HG02623 (cell line): ENCODE results near the gene GFOD1.
"Not testable (repeated sequence)": the region's sequence is repeated elsewhere in the genome, so short reads cannot be mapped to it uniquely, and the experiment has no call there.

ENCODE experiments used
- ATAC-seq: cut with Tn5 transposase; IDR thresholded peaks from one replicate; pipeline ENCODE4 v1.9.1; 2021; ENCODE audit warnings: moderate library complexity; ENCODE audit not compliant: unreplicated experiment

The GFOD1 gene

GRCh38 chr6:13445744-13446115 lies 41.7 kb downstream of the GFOD1 start:
- no peak for ATAC-seq

- ATAC-seq, result no peak
These were observed 42.2 kb downstream of the GFOD1 start for GRCh38 chr6:13445005-13445743.

GRCh38 chr6:13444604-13445003 lies 42.8 kb downstream of the GFOD1 start:
- no peak for ATAC-seq

GRCh38 chr6:13443978-13444377 lies 43.4 kb downstream of the GFOD1 start:
- ATAC-seq, result not testable (repeated sequence)

GRCh38 chr6:13441778-13442177 lies 45.6 kb downstream of the GFOD1 start:
- ATAC-seq, result no peak

- no peak for ATAC-seq
These were observed 47.8 kb downstream of the GFOD1 start for GRCh38 chr6:13439644-13440043.

GRCh38 chr6:13438126-13438525 lies 49.3 kb downstream of the GFOD1 start:
- no peak for ATAC-seq

GRCh38 chr6:13437218-13437996 lies 50.0 kb downstream of the GFOD1 start:
- ATAC-seq, result no peak

GRCh38 chr6:13436399-13437217 lies 50.8 kb downstream of the GFOD1 start:
- ATAC-seq, result no peak

GRCh38 chr6:13435477-13436246 lies 51.7 kb downstream of the GFOD1 start:
- ATAC-seq, result no peak

GRCh38 chr6:13434777-13435176 lies 52.6 kb downstream of the GFOD1 start:
- ATAC-seq, result no peak

- not testable (repeated sequence) for ATAC-seq
These were observed 53.1 kb downstream of the GFOD1 start for GRCh38 chr6:13434135-13434775.

GRCh38 chr6:13433709-13434121 lies 53.7 kb downstream of the GFOD1 start:
- ATAC-seq, result no peak

GRCh38 chr6:13432526-13433184 lies 54.7 kb downstream of the GFOD1 start:
- ATAC-seq, result no peak

GRCh38 chr6:13431861-13432465 lies 55.4 kb downstream of the GFOD1 start:
- ATAC-seq, result no peak

- ATAC-seq, result no peak
These were observed 56.2 kb downstream of the GFOD1 start for GRCh38 chr6:13431059-13431656.

GRCh38 chr6:13429406-13429753 lies 58.0 kb downstream of the GFOD1 start:
- ATAC-seq, result no peak

GRCh38 chr6:13428583-13429405 lies 58.6 kb downstream of the GFOD1 start:
- ATAC-seq, result peak; percentile 23
